ENCODE measurements around the gene C12orf60.

The C12orf60 gene

DNA sequence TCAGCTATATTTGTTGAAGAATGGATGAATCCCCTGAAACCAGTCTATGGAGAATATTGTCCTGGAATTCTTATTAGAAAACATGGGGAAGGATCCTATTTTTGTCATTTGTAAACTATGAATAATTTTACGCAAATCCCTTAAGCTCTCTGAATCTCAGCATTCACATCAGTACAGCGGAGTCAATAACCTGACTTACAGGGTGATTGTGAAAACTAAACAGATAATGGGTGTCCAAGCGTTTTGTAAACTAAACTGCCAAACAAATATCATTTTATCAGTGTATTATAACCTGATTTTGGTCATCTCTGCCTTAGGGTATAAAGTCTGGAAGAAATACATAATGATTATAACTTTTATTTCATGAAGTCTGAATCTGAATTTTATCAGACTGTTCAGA, 29.9 kb downstream of the C12orf60 start:
- no peak overlapping the region for H3K27ac ChIP-seq (ENCODE audit: low read depth, low read length)
- H3K36me3 ChIP-seq (ENCODE audit: control insufficient read depth, insufficient read depth, low read length) = no peaks in the 10 kb centered on the region
- H3K18ac ChIP-seq (ENCODE audit: low read length) = no peak overlapping the region
- no peak for DNase-seq
- no peak overlapping the region for H4K5ac ChIP-seq (ENCODE audit: low read length)
- H2AK5ac ChIP-seq (ENCODE audit: low read length) = no peak overlapping the region
- H3K79me2 ChIP-seq (ENCODE audit: control insufficient read depth, insufficient read depth, low read length) = no peaks in the 10 kb centered on the region
- H2BK5ac ChIP-seq (ENCODE audit: low read length) = no peak overlapping the region
- no peak overlapping the region for H3K4ac ChIP-seq (ENCODE audit: low read depth, low read length)
- no peak overlapping the region for H3K4me3 ChIP-seq (ENCODE audit: low read length)
- no peak overlapping the region for H3K23ac ChIP-seq (ENCODE audit: low read length)
- H4K8ac ChIP-seq (ENCODE audit: low read depth, low read length) = no peak overlapping the region
- no peak overlapping the region for H2BK120ac ChIP-seq (ENCODE audit: low read depth, low read length)
- no peak overlapping the region for H3K56ac ChIP-seq (ENCODE audit: low read length)
- H3K79me1 ChIP-seq (ENCODE audit: low read length) = no peaks in the 10 kb centered on the region
- WGBS (ENCODE audit: extremely low coverage, insufficient coverage, low lambda C conversion rate) = no CpG with 5 or more reads among the region's 3 CpGs
- H3K27me3 ChIP-seq (ENCODE audit: insufficient read depth, low read length, poor library complexity) = no peaks in the 10 kb centered on the region
- no peak overlapping the region for H2BK15ac ChIP-seq (replicated peaks; ENCODE audit: low read depth)
- no peak overlapping the region for H3K4me2 ChIP-seq (ENCODE audit: low read length)
- H3K9ac ChIP-seq (ENCODE audit: low read length) = no peak overlapping the region
- H3K4me1 ChIP-seq (ENCODE audit: control insufficient read depth, low read depth, low read length) = no peaks in the 10 kb centered on the region

DNA sequence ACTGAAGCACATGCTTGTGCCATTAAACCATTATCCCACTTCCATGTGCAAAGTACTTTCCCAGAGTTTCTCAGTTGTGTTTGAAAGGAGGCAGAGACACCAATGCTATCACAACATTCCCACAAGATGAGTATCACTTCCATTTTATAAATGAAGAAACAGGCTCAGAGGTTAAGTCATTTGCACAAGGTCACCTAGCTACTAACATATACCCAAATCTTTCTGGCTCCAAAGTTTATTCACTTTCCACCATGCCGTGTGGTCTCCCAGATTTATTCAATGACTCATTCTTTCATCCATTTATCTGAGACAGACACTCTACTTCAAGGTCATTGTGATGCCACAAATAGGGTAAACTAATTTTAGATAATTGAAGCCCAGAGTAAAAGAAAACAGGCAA, 30.5 kb downstream of the C12orf60 start:
- no peaks in the 10 kb centered on the region for H3K79me2 ChIP-seq (ENCODE audit: control insufficient read depth, insufficient read depth, low read length)
- DNase-seq = no peak
- no CpG with 5 or more reads among the region's 1 CpG for WGBS (ENCODE audit: extremely low coverage, insufficient coverage, low lambda C conversion rate)

DNA sequence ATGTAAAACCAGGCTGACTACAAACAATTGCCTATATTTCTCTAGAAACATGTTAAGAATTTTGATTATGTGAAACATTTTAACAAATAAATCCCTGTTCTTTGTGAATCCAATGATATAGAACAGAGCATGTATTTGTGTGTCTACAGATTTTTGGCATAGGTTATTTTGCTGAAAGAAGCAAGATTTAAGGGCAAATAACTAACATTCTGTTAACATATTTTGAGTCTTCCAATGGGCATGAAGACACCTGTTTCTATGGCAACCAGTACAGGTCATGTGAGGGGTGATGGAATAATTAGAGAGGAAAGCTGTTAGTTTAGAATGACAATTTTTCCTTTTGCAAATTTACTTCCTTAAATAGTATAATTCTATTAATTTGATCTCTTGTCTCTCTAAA, 31.0 kb downstream of the C12orf60 start:
- Histone ChIP-seq H3K27ac (ENCODE audit: low read depth, low read length) (no peak overlapping the region), H3K18ac (ENCODE audit: low read length) (no peak overlapping the region), H3K4ac (ENCODE audit: low read depth, low read length) (no peak overlapping the region), H2BK15ac (replicated peaks; ENCODE audit: low read depth) (no peak overlapping the region), H3K4me3 (ENCODE audit: low read length) (no peak overlapping the region), H3K56ac (ENCODE audit: low read length) (no peak overlapping the region), H3K79me2 (ENCODE audit: control insufficient read depth, insufficient read depth, low read length) (no peaks in the 10 kb centered on the region), H2BK5ac (ENCODE audit: low read length) (no peak overlapping the region), H2BK120ac (ENCODE audit: low read depth, low read length) (no peak overlapping the region), H3K79me1 (ENCODE audit: low read length) (no peaks in the 10 kb centered on the region), H3K23ac (ENCODE audit: low read length) (no peak overlapping the region), H3K4me2 (ENCODE audit: low read length) (no peak overlapping the region), H3K9ac (ENCODE audit: low read length) (no peak overlapping the region), H3K27me3 (ENCODE audit: insufficient read depth, low read length, poor library complexity) (no peaks in the 10 kb centered on the region), H4K5ac (ENCODE audit: low read length) (no peak overlapping the region), H2AK5ac (ENCODE audit: low read length) (no peak overlapping the region), H3K36me3 (ENCODE audit: control insufficient read depth, insufficient read depth, low read length) (no peaks in the 10 kb centered on the region), H3K4me1 (ENCODE audit: control insufficient read depth, low read depth, low read length) (no peaks in the 10 kb centered on the region), H4K8ac (ENCODE audit: low read depth, low read length) (no peak overlapping the region)
- DNase-seq = no peak

More for the DNA sequence above, 30.5 kb downstream of the C12orf60 start:
- no peak overlapping the region for H2AK5ac ChIP-seq (ENCODE audit: low read length)
- H4K8ac ChIP-seq (ENCODE audit: low read depth, low read length) = no peak overlapping the region
- H3K27me3 ChIP-seq (ENCODE audit: insufficient read depth, low read length, poor library complexity) = no peaks in the 10 kb centered on the region
- no peak overlapping the region for H3K9ac ChIP-seq (ENCODE audit: low read length)
- no peaks in the 10 kb centered on the region for H3K36me3 ChIP-seq (ENCODE audit: control insufficient read depth, insufficient read depth, low read length)
- H3K4ac ChIP-seq (ENCODE audit: low read depth, low read length) = no peak overlapping the region
- H3K79me1 ChIP-seq (ENCODE audit: low read length) = no peaks in the 10 kb centered on the region
- no peak overlapping the region for H2BK5ac ChIP-seq (ENCODE audit: low read length)
- H3K23ac ChIP-seq (ENCODE audit: low read length) = no peak overlapping the region
- no peak overlapping the region for H3K4me2 ChIP-seq (ENCODE audit: low read length)
- H3K27ac ChIP-seq (ENCODE audit: low read depth, low read length) = no peak overlapping the region
- H4K5ac ChIP-seq (ENCODE audit: low read length) = no peak overlapping the region
- H3K4me1 ChIP-seq (ENCODE audit: control insufficient read depth, low read depth, low read length) = no peaks in the 10 kb centered on the region
- H2BK15ac ChIP-seq (replicated peaks; ENCODE audit: low read depth) = no peak overlapping the region
- H2BK120ac ChIP-seq (ENCODE audit: low read depth, low read length) = no peak overlapping the region
- H3K4me3 ChIP-seq (ENCODE audit: low read length) = no peak overlapping the region
- H3K56ac ChIP-seq (ENCODE audit: low read length) = no peak overlapping the region
- no peak overlapping the region for H3K18ac ChIP-seq (ENCODE audit: low read length)

DNA sequence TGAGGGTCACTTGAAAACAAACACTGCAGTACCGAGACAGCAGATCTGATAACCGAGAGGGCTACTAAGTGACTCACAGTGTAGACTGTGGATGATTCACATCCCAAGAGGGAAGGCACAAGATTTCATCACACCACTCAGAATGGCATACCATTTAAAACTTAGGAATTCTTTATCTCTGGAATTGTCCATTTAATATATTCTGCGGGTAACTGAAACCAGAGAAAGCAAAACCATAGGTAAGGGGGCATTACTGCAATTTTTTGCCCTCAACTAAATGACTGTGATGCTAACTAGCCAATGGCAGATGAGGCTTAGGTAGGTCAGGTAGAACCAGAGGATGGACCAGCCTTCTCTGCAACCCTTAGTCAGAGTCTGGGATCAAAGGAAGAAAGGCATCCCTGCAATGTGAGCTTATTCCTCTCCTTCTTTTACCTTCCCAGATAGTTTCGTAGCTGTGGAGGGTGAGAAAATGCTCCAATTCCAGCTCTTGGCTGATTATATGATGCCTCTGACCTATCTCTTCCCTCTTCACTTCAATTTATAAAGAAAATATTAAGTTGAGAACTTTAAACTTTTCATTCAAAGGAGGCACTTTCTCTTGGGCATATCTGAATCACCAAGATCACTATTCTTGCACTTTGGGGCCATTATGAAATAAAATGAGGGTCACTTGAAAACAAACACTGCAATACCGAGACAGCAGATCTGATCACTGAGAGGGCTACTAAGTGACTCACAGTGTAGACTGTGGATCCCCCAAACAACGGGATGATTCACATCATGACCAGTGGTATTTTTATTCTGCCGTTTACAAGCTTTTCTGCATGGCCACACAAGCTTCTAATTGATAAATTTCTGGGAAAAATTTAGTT, 33.1 kb downstream of the C12orf60 start:
- Histone ChIP-seq H3K79me2 (ENCODE audit: control insufficient read depth, insufficient read depth, low read length) (no peaks in the 10 kb centered on the region), H2BK15ac (replicated peaks; ENCODE audit: low read depth) (no peak overlapping the region), H3K18ac (ENCODE audit: low read length) (no peak overlapping the region), H3K27me3 (ENCODE audit: insufficient read depth, low read length, poor library complexity) (no peaks in the 10 kb centered on the region), H4K5ac (ENCODE audit: low read length) (no peak overlapping the region), H2BK120ac (ENCODE audit: low read depth, low read length) (no peak overlapping the region), H3K4me2 (ENCODE audit: low read length) (no peak overlapping the region), H3K56ac (ENCODE audit: low read length) (no peak overlapping the region), H3K4me1 (ENCODE audit: control insufficient read depth, low read depth, low read length) (no peaks in the 10 kb centered on the region), H3K4ac (ENCODE audit: low read depth, low read length) (no peak overlapping the region), H3K4me3 (ENCODE audit: low read length) (no peak overlapping the region), H2AK5ac (ENCODE audit: low read length) (no peak overlapping the region), H3K79me1 (ENCODE audit: low read length) (no peaks in the 10 kb centered on the region), H3K9ac (ENCODE audit: low read length) (no peak overlapping the region), H3K27ac (ENCODE audit: low read depth, low read length) (no peak overlapping the region), H2BK5ac (ENCODE audit: low read length) (no peak overlapping the region), H3K23ac (ENCODE audit: low read length) (no peak overlapping the region), H4K8ac (ENCODE audit: low read depth, low read length) (no peak overlapping the region), H3K36me3 (ENCODE audit: control insufficient read depth, insufficient read depth, low read length) (no peaks in the 10 kb centered on the region)
- peak; percentile 79 for DNase-seq
- WGBS (ENCODE audit: extremely low coverage, insufficient coverage, low lambda C conversion rate) = no CpG with 5 or more reads among the region's 7 CpGs

DNA sequence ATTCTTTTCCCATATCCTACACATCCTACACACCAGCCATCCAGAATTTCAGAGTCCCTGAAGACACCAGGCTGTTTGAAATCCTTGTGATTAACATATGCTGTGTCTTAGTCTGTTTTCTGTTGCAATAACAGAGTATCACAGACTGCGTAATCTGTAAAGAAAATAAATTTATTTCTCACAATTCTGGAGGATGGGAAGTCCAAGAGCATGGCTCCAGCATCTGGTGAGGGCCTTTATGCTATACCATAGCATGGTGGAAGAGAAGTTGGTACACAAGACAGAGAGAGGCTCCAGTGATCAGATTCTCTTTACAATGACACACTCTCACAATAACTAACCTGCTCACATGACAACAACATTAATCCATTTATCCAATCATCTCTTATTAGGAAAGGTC, 35.8 kb downstream of the C12orf60 start:
- no peak for DNase-seq
- Histone ChIP-seq H3K4ac (ENCODE audit: low read depth, low read length) (no peak overlapping the region), H4K8ac (ENCODE audit: low read depth, low read length) (no peak overlapping the region), H3K4me2 (ENCODE audit: low read length) (no peak overlapping the region), H3K9ac (ENCODE audit: low read length) (no peak overlapping the region), H2BK120ac (ENCODE audit: low read depth, low read length) (no peak overlapping the region), H3K4me3 (ENCODE audit: low read length) (no peak overlapping the region), H4K5ac (ENCODE audit: low read length) (no peak overlapping the region), H3K4me1 (ENCODE audit: control insufficient read depth, low read depth, low read length) (no peaks in the 10 kb centered on the region), H3K27me3 (ENCODE audit: insufficient read depth, low read length, poor library complexity) (no peaks in the 10 kb centered on the region), H2AK5ac (ENCODE audit: low read length) (no peak overlapping the region), H3K23ac (ENCODE audit: low read length) (no peak overlapping the region), H2BK5ac (ENCODE audit: low read length) (no peak overlapping the region), H3K36me3 (ENCODE audit: control insufficient read depth, insufficient read depth, low read length) (no peaks in the 10 kb centered on the region), H3K27ac (ENCODE audit: low read depth, low read length) (no peak overlapping the region), H3K56ac (ENCODE audit: low read length) (no peak overlapping the region), H3K79me1 (ENCODE audit: low read length) (no peaks in the 10 kb centered on the region), H2BK15ac (replicated peaks; ENCODE audit: low read depth) (no peak overlapping the region), H3K79me2 (ENCODE audit: control insufficient read depth, insufficient read depth, low read length) (no peaks in the 10 kb centered on the region), H3K18ac (ENCODE audit: low read length) (no peak overlapping the region)
- WGBS (ENCODE audit: extremely low coverage, insufficient coverage, low lambda C conversion rate) = no CpG with 5 or more reads among the region's 1 CpG

DNA sequence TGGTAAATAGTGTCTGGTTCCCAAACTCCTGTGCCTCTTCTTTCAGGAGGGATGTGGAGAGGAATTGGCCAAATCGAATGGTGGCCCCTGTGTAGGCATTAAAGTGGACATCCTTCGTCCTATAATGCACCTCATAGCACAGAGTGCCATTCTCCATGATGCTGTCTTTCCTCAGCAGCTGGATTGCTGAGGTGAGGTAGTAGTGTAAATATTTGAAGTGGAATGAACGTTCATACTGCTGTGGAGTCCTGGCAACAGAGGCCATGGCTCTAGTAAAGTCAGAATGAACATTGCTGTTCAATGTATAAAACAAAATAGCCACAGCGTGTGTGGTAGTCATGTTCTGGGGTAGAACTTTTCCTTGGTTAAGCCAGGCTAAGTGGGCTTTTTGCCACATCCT, 37.1 kb downstream of the C12orf60 start:
- H3K4me3 ChIP-seq (ENCODE audit: low read length) = no peak overlapping the region
- no peak overlapping the region for H3K27ac ChIP-seq (ENCODE audit: low read depth, low read length)
- no peak overlapping the region for H3K56ac ChIP-seq (ENCODE audit: low read length)
- WGBS (ENCODE audit: extremely low coverage, insufficient coverage, low lambda C conversion rate) = no CpG with 5 or more reads among the region's 4 CpGs
- no peak overlapping the region for H2AK5ac ChIP-seq (ENCODE audit: low read length)
- H2BK120ac ChIP-seq (ENCODE audit: low read depth, low read length) = no peak overlapping the region
- H3K27me3 ChIP-seq (ENCODE audit: insufficient read depth, low read length, poor library complexity) = no peaks in the 10 kb centered on the region
- no peak overlapping the region for H2BK15ac ChIP-seq (replicated peaks; ENCODE audit: low read depth)
- no peak overlapping the region for H3K4me2 ChIP-seq (ENCODE audit: low read length)
- no peaks in the 10 kb centered on the region for H3K36me3 ChIP-seq (ENCODE audit: control insufficient read depth, insufficient read depth, low read length)
- no peak overlapping the region for H3K4ac ChIP-seq (ENCODE audit: low read depth, low read length)
- no peak overlapping the region for H4K5ac ChIP-seq (ENCODE audit: low read length)
- no peaks in the 10 kb centered on the region for H3K79me2 ChIP-seq (ENCODE audit: control insufficient read depth, insufficient read depth, low read length)
- H3K9ac ChIP-seq (ENCODE audit: low read length) = no peak overlapping the region
- H3K79me1 ChIP-seq (ENCODE audit: low read length) = no peaks in the 10 kb centered on the region
- H3K23ac ChIP-seq (ENCODE audit: low read length) = no peak overlapping the region
- no peak overlapping the region for H4K8ac ChIP-seq (ENCODE audit: low read depth, low read length)
- no peak overlapping the region for H3K18ac ChIP-seq (ENCODE audit: low read length)
- H3K4me1 ChIP-seq (ENCODE audit: control insufficient read depth, low read depth, low read length) = no peaks in the 10 kb centered on the region
- DNase-seq = no peak
- no peak overlapping the region for H2BK5ac ChIP-seq (ENCODE audit: low read length)

Measured in mesendoderm (in vitro differentiated cells).